ENCODE results near the gene ADISSP. TPM values are rescaled to one million over a fixed set of nuclear protein-coding genes. Genes with fewer than 3 reads are reported as not detected.

Gene ADISSP
- total and polyA plus RNA-seq, 2 of the 13 experiments (the other 11 are each of a cell fraction or from before 2014, with no cell fraction given) = 38.3 to 90.6 TPM

- TF ChIP-seq ATF5 (CRISPR knock-in tag; IDR thresholded peaks at IDR 0.05; ENCODE audit: low read depth) (0 out of 2 replicates have a peak, but pooled peaks have one; percentile 23), KMT2A (CRISPR knock-in tag; IDR thresholded peaks at IDR 0.05) (0 out of 2 replicates have a peak, but pooled peaks have one; percentile 56), SMAD1 (CRISPR knock-in tag; IDR thresholded peaks at IDR 0.05; ENCODE audit: borderline replicate concordance, low read depth) (peak; percentile 53; the same call in 1 of the 2 replicates), ZFP82 (CRISPR knock-in tag; IDR thresholded peaks at IDR 0.05; ENCODE audit: borderline replicate concordance) (0 out of 2 replicates have a peak, but pooled peaks have one; percentile 33), KDM2A (CRISPR knock-in tag; IDR thresholded peaks at IDR 0.05; ENCODE audit: borderline replicate concordance, low read depth) (peak; percentile 99), ASH2L (IDR thresholded peaks at IDR 0.05; ENCODE audit: insufficient read length, low read depth, low read length) (peak; percentile 54), ZNF619 (CRISPR knock-in tag; IDR thresholded peaks at IDR 0.05) (0 out of 2 replicates have a peak, but pooled peaks have one; percentile 67), ZNF142 (CRISPR knock-in tag; IDR thresholded peaks at IDR 0.05) (peak; percentile 63; the same call in 1 of the 2 replicates), ZNF557 (CRISPR knock-in tag; IDR thresholded peaks at IDR 0.05) (no peak), ZBTB37 (CRISPR knock-in tag; IDR thresholded peaks at IDR 0.05) (no peak), WIZ (CRISPR knock-in tag; IDR thresholded peaks at IDR 0.05) (peak; percentile 72; the same call in 1 of the 2 replicates), KDM3A (CRISPR knock-in tag; IDR thresholded peaks at IDR 0.05; ENCODE audit: low read depth) (peak; percentile 57; the same call in 1 of the 2 replicates), GABPB1 (CRISPR knock-in tag; IDR thresholded peaks at IDR 0.05) (peak; percentile 76), HOMEZ (CRISPR knock-in tag; IDR thresholded peaks at IDR 0.05; ENCODE audit: low read depth) (0 out of 2 replicates have a peak, but pooled peaks have one; percentile 28), SP5 (CRISPR knock-in tag; IDR thresholded peaks at IDR 0.05; ENCODE audit: borderline replicate concordance, low read depth) (peak; percentile 48; the same call in 1 of the 2 replicates), REPIN1 (CRISPR knock-in tag; IDR thresholded peaks at IDR 0.05; ENCODE audit: borderline replicate concordance, low read depth) (peak; percentile 67; the same call in 1 of the 2 replicates)
These were observed 17.6 kb downstream of the ADISSP start (continued) for GRCh38 chr20:3749689-3750531.

Measured in HepG2 (cell line).